Tongue (tissue), 2 donors: ENCODE measurements around the gene PDZD2. TPM values are rescaled to one million over a fixed set of nuclear protein-coding genes. Genes with fewer than 3 reads are reported as not detected.
"Not testable (repeated sequence)": the region's sequence is repeated elsewhere in the genome, so short reads cannot be mapped to it uniquely, and the experiment has no call there.

ENCODE experiments used
- DNase-seq: peaks from one replicate; pipeline ENCODE4 v3.0.0-alpha.2; 2015
- total RNA-seq: library from RNA; depleted of rRNA; stranded (reverse); fragments of >200 nt; gene quantifications from one replicate; pipeline ENCODE4 v1.2.3, GENCODE V29; 2014

PDZD2 gene
- 28.6 TPM for total RNA-seq

DNA sequence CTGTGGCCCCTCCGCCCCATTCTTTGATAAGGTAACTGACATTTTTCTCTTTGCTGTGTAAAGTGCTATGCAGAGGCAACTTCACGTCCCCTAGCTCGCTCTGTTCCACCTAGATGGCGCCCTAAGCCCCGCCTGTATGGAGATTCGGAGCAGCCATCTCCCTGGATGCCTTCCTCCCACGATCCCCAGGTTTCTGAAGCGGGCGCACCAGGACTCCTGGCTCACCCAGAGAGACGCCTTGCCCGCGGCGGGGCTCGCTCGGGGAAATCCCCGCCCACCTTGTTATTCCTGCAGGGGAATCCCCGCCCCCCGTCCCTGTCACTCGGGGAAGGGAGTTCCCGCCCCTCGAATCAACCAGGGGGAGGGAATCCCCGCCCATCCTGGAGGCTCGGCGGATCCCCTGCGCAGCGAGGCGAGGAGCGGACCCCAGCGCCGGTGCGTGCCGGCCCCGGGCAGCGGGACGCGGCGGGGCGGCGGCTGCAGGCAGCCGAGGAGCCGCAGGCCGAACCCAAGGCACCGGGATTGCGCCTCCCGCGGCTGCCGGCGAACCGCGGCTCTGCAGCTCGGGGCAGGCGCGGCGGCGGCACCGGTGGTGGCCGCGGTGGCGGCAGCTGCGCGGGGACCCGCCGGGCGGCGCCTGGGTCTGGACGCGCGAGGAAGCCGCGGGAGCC, at the start of gene PDZD2:
Gene PDZD2 (plus strand): TSS at position 384 of the 671 bp plus-strand sequence.
- DNase-seq, result peak; percentile 91

DNA sequence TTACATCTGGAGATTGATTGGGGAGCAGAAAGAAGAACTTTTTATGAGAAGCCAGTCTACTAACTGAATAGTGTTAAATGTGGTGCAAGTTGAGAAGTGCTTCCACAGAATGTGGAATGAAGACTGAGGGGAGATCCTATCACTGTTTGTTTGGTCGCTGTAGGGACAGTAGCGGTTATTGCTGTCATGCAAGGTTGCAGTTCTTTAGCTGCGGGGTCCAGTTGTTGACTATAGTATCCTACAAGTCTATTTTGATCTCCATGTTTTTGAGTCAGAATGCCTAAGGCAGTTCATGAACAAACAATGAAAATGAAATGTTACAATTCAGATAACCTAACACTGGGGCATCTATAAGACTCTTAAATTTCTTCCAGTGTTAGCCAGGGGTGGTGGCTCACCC, 45.3 kb upstream of the PDZD2 start:
- no peak for DNase-seq

DNA sequence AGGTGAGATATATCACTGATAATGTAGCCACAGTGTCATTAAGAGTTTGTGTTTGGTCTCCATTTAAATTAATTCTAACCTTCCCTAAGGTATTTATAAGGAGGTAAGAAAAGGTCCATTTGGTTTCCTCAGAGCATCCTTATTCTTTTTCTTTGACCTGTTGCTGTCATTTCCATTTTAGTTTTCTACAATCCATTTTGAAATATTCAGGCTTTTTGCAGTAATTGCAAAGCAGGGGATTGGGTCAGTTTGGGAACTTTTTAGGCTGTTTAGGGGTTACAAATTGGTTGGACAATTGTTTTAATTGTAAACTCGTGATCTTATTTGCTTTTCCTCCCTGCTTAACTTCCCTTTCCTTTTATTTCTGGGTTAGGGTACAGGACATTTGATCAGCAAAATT, 42.6 kb upstream of the PDZD2 start:
- no peak for DNase-seq

DNA sequence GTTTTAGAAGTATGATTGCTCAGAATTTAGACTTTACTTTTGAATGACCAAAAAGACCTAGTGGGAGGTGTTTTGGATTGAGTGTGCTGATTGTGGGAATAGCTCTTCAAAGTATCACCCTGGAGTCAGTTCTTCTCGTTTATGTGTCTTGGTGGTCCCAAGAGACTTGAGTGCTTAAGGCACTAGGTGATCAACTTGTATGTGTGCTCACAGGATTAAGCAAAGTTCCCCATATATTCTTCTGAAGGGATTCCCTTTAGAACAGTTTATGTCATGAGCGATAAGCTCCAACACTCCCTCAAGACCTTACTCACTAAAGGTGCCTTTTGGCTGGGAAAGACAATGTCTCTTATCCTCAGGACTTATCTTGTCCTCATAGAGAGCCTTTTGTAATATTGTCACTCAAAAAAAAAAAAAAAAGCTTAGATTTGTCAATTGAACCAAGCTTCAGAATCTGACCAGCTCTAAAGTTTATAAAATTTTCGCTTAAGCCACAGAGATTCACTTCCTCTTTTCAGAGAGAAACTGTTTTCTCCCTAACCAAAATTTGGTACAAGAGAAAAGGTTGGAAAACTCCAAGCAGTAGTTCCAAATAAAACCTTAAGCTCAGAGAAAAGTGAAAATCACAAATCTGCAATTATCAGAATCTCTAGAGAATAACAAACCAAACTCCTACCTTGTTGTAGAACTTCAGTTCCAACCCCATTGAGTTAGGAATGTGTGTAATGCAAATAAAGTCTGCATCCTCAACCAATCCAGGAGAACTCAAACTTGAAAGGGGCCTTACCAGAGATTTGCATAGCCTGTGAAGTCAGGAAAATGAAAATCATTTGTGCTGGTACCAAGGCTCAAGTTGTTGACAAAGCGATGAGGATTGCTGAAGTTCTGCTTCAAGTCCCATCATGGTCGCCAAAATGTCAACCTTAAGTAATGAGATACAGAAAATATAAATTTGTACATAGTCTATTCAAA, 40.0 kb upstream of the PDZD2 start:
- DNase-seq, result no peak

DNA sequence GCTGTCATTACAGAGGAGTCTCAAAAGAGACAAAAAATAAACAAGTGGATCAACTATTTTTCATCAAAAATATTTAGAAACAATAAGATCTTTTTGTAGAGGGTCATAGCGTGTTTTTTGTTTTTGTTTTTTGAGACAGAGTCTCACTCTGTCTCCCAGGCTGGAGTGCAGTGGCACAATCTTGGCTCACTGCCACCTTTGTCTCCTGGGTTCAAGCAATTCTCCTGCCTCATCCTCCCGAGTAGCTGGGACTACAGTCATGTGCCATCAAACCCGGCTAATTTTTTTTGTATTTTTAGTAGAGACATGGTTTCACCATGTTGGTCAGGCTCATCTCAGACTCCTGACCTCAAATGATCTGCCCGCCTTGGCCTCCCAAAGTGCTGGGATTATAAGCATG, 36.6 kb upstream of the PDZD2 start:
- not testable (repeated sequence) for DNase-seq

DNA sequence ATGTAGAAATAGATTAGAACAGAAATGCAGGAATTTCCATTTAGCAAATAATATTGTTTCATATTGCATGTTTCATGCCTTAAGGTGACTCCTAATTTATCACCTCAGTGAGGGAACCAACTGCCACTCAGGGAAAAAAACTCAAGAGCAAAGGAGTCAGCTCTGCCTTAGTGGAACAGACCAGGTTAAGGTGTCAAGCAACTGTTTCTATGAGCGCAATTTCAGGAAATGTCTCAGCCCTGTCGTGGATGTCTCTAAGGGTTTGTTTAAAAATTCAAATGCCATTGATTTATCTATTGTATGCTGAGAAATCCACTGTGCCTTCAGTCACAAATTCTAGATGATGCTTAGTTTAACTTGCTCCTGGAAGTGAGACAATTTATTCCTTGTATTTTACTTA, 34.7 kb upstream of the PDZD2 start:
- DNase-seq, result no peak

DNA sequence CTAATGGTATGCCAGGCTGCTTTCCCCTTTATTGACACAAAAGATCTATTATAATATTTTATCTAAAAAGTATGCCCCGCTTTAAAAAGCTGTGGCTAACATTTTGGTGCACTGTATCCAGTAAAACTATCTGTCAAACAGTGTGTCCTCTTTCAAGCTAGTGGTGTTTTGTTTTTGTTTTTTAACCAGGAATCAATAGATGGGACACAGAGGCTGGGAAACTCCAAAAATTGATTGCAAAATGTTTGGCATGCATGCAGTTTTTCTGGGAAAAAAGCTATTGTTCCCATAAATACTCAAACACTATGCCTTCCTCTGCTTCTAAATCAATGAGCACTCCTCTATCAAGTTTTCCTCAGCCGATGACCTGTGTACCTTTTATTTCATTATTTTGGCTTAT, 34.3 kb upstream of the PDZD2 start:
- DNase-seq, result no peak

DNA sequence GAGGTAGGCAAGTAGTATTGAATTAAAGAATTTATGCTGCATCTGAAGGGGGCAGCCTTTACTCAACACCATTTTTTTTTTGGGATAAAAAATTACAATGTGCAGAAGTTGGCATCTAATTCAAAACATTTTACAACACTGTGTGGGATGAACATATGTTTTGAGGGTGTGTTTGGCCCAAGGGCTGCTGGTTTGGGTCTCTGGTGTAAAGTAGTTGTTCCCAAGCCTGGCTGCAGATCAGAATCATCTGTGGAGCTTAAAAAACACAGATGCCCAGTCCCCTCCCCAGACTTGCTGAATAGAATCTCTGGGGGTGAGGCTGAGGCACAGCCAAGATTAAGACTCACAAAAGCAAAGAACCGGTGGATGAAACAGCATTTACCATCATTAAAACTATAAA, 33.0 kb upstream of the PDZD2 start:
- DNase-seq, result no peak

DNA sequence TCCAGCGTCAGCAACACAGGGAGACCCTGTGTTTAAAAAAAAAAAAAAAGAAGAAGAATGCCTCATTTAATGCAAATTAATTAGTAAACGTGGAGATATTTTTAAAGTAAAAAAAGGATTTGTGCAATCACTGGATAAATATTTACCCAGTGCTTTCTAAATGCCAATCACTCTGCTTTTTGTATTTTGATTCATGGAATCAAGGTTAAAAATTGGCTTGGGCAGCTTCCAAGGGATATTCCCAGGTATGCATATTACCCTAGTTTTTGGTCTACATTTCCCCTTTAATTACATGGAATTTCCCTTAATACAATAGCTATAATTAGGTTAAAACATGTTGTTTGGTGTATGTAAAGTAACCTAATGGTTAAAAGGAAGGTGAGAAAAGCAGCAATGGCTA, 31.4 kb upstream of the PDZD2 start:
- DNase-seq, result no peak

DNA sequence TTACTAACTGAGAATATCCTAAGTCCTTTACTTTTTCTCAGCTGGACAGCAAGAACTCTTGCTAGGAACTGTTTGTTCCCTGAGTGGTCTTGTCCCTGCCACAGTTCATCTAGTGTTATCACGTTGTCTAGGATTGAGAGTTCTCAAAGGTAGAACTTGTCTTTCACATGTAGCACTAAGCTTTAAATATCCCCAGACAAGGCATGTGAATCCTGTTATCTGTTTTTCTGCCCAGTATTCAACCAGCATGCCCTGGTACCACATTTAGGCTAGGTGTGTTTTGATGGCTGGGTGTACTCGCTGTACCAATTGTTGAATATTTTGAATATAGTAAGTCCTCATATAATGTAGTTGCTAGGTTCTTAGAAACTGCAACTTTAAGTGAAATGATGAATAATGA, 27.9 kb upstream of the PDZD2 start:
- no peak for DNase-seq

DNA sequence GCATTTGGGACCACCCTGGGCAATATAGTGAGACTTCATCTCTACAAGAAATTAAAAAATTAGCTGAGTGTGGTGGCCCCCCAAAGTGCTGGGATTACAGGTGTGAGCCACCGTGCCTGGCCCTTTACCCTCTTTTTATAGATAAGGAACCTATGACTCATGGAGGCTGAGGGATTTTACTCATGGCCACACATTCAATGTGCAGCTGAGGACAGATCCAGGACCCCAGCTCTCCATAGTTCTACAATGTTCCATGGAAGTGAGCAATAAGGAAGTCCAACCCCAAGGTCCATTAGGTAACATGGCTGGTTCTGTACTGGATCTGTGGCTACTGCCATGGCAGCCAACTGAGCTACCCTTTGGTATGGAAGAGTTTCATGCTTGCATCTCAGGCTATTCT, 25.3 kb upstream of the PDZD2 start:
- no peak for DNase-seq

DNA sequence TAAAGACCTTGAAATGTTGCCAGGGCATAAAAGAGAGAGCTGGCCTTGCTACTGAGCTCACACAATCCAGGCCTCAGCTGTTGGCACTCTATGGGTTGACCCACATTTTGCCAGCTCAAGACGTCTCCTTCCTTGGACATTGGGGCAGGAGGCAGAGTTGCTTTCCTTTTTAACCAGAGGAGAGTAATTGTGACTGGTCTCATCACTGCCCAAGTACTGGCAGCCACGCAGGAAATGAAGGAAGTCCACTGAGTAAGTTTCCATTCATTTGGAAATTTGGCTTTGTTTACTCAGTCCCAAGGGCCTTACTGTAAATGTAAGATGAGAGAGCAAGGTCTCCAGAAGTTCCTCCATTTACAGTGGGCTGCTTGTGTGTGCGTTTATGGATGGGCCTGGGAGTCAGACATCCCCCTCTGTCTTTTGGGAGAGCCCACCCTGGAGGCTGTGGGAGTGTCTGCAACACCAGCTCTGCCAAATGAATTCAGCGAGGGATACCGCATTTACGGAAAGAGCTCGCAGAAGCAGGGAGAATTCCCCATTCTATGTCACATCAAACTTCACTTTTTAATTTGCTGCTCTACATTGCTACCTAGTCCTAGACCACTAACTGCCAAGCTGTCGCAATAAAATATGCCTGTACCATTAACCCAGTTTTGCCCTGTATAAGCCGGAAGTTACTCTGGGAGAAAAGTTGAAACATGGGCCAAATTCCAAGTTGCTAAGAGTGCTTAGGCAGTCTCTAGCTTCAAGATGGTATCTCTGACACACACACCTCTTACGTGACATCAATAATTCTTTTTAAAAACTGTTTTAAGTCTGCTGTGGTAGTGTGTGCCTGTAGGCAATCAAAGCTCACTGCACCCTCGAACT, 24.5 kb upstream of the PDZD2 start:
- DNase-seq, result peak; percentile 29

DNA sequence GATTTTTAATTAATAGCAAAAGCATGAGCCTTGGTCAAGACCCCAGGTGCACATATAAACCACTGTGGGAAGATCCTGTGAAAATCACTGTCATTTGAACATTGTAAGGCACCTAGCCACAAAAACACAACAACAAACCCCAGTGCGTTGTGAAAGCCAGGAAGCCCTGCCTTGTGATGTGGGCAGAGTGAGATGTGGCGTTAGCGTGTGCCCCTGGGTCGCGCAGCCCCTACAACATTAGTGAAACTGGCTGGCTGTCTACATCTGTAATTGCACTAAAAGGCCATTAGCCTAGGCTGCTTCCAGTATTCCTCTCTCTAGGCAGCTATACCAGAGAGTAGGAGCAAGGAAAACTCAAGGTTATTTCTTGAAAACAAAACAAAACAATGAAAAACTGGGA, 21.1 kb upstream of the PDZD2 start:
- DNase-seq, result no peak

DNA sequence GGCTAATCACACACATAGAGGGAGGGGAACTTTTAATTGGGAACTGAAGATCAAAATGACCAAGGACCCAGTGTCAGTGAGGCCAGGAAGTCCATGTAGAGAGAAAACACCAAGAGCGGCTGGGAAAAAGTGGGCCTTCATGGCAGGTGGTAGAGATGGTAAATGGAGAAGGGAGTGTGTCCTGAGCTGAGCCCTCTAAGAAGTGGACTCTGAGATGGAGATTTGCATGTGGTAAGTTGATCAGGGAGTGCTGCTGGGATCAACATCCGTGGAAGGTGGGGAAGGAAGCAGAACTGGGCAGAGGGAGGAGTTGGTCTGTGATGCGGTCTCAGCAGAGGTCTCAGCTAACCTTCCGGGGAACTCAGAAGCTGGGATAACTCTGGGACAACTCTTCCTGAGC, 18.9 kb upstream of the PDZD2 start:
- no peak for DNase-seq

DNA sequence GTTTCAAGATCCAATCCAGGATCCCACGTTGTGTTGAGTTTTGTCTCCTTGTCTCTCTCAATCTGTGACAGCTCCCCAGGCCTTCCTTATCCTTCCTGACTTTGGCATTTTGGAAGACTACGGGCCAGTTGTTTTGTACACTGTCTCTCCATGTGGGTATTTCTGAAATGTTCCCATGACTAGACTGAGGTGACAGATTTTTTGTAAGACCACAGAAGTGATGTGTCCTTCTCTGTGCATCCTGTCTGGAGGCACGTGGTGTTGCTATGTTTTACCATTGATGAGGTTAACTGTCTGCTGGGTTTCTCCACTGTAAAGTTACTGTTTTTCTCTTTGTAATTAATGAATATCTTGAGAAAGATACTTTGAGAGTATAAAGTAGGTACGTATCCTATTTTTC, 15.7 kb upstream of the PDZD2 start:
- DNase-seq, result no peak

DNA sequence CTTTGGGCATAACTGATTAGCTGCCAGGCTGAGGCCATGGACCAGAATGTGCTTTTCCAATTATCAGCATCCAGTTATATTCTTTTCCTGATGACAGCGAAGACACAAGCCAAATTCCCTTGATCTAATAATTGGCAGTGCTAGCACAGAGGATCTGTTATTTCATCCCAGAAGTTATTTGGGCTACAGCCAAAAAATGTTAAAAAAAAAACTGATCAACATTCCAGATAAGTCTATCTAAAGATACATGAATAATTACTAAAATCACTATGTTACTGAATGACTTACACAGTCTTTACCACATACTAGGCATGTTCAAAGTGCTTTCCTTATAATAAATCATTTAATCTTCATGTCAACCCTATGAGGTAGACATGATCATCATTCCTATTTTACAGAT, 13.5 kb upstream of the PDZD2 start:
- DNase-seq, result no peak

DNA sequence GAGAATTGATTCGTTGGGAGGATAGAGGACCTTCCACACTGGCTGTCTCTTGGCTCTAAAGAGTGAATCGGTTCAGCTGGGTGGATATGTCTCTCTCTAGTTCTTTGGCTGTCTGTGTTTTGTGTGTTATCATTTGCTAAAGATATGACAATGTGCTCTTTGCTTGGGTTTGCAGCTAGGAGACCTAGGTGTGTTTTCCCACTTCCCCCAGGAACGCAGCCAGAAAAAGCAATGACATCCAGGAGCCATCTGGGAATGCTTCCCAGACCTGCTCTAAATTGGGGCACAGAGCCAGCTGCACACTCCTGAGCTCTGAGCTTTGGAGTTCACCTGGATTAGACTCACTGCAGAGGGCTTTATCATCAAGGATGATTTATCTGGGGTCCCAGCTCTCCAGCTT, 12.8 kb upstream of the PDZD2 start:
- DNase-seq, result peak; percentile 35

DNA sequence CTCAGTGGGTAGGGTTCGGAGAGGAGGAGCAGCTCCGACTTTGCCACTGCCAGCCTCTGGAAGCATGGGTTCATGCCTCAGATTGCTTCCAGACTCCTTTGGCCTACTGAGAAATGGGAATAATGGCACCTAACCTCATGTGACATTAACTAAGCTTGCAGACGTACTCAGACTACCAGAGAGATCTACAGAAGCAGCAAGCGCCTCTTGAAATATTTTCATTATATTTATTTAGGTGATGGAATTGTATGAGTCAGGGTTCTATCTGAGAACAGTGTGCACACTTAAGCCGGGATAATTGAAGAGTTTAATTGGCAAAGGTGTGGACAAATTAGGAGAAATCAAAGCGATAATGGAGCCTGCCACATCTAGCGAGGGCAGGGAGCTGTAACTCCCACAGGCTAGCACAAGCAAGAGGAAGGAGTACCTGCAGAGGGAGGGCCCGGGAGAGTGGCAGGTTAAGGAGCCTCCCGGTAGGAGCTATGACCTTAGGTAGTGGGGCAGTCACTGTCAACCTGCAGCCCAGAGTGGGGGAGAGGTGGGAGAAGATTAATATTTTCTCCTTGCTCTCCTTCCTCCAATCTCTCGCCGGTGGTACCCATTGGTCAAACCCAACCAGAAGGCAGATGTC, 12.2 kb upstream of the PDZD2 start:
- DNase-seq, result no peak

DNA sequence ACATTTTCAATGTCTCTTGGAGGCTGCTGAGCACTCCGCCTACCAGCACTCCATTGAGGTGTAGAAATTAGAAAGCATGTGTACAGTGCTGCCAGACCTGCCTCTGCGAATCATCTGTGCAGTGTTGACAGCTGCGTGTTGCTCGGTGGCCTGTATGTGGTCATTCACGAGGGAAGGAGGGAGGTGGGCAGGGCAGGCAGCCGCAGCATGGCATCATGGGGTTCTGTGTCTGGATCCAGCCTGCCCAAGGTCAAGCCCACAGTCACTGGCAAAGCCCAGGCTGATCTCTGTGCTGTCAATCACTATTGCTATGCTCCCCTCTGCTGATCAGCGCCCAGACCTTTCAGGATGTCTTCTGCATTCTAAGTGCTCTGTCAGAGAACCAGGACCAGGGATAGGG, 8.0 kb upstream of the PDZD2 start:
- DNase-seq, result peak; percentile 40

DNA sequence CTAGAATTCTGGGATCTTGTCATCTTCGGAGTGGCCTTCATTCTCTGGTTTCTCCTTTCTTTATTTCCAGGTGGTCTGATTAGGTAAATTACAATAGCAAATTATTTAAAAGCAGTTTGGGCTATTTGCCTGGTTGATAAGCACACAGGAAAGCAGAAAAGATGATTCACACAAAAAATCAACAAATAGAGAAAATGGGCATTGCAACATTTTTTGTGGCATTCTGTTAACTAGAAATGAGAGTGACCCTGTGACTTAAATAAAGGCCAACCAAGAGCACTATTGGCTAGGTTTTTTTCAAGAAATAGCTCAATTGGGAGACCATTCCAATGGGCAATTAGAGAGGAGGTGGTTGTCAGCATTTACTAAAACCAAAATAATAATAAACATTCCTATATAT, 6.5 kb upstream of the PDZD2 start:
- DNase-seq, result no peak

DNA sequence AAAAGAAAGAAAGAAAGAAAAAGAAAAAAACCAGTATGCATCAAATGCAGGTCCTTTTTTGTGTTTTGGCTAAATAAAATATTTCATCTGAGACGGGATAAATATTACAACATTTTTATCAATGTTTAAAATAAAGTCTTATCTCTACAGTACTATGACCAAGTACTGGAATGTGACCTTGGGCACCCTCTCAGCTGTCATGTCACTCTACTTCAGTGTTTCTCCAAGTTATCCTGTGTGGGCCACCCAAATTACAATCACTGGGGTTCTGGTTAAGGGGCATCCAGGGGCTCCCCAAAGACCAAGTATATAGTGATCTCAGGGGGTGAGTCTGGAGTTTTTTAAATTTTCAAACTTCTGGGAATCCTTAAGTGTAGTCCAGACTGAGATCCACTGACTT, 3.5 kb upstream of the PDZD2 start:
- no peak for DNase-seq

DNA sequence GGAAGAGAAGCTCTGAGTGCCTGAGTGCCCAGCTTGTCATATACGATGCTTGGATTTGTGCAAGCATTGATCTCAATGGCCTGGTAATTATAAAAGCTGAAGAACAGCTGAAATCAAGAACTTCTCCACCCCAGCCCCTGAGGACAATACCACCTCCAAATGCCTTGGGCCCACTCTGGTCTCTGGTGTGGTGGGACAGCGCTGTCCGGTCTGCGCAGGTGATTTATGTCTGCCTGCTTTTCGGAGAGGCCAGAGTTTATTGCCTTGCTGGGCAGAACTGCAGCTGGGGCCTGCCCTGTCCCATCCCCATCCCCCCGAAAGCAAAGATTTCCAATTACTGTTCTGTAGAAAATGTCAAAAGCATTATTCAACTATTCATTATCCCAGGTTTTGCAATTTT, 1.1 kb upstream of the PDZD2 start:
- no peak for DNase-seq
